HCT116 (cell line): ENCODE results near the gene KRT14. TPM values are rescaled to one million over a fixed set of nuclear protein-coding genes. Genes with fewer than 3 reads are reported as not detected.
A peak's percentile ranks its signal among the peaks of the same experiment; 100 is the strongest.

Source experiments
- ATAC-seq: fragments of 200-7000 bp; cut with Tn5 transposase; 2 replicates; pipeline ENCODE4 v1.9.1; 2020; ENCODE audit warnings: mild to moderate bottlenecking, moderate library complexity
- BruUV-seq: library from RNA; stranded (reverse); fragments of 400-500 nt; replicated peaks from 2 replicates; lab custom pipeline; 2021; lab: Mats Ljungman, UMichigan
- CTCF ChIA-PET: fragments of 300-600 bp; sonication (Branson Sonifier 250); formaldehyde crosslinking; loops from one replicate; lab custom pipeline; 2021; ENCODE audit warnings: antibody characterized with exemption; lab: Charles Lee
- POLR2A ChIA-PET: fragments of 300-600, 350-600 bp; sonication (Branson Sonifier 250); formaldehyde crosslinking; loops from one replicate; lab custom pipeline; 2021; ENCODE audit warnings: antibody characterized with exemption; lab: Charles Lee
- RAD21 ChIA-PET, 2 experiments: fragments of 300-600 bp; sonication (Branson Sonifier 250); formaldehyde crosslinking; loops; one replicate each; lab custom pipeline; 2023; ENCODE audit warnings: low total read pairs in 2 of 2; ENCODE audit not compliant: uncharacterized antibody in 2 of 2, unreplicated experiment in 2 of 2, low non-redundant PET in 1 of 2; lab: Charles Lee
- DNase-seq: peaks from one replicate; pipeline ENCODE4 v3.0.0-alpha.2; 2010; ENCODE audit warnings: low read depth, low spot score
- H2AFZ ChIP-seq: fragments of 200-600 bp; shearing (Covaris generic), sonication (generic); 2 replicates; pipeline ENCODE4 v1.6.1; 2017; ENCODE audit warnings: low read depth, mixed run types, mixed read lengths, antibody characterized with exemption, low read length; ENCODE audit not compliant: poor library complexity, severe bottlenecking
- H3K27ac ChIP-seq: 2 replicates; pipeline ENCODE4 v1.5.1; 2012; ENCODE audit warnings: low read depth, low read length
- H3K27me3 ChIP-seq: fragments of 200-600 bp; sonication (generic); 2 replicates; pipeline ENCODE4 v1.6.1; 2016; ENCODE audit warnings: mixed run types, low read length, mixed read lengths; ENCODE audit not compliant: insufficient read depth
- H3K36me3 ChIP-seq, 2 experiments: fragments of 200-500 bp in 1 of 2; fragments of 200-600 bp in 1 of 2; sonication (Bioruptor generic) in 1 of 2; sonication (generic) in 1 of 2; 2 replicates each; pipeline versions ENCODE4 v1.5.1 to v1.6.1; 2014 to 2016; ENCODE audit warnings: low read length in 2 of 2, inconsistent platforms in 1 of 2, mixed read lengths in 1 of 2, mixed run types in 1 of 2; ENCODE audit not compliant: insufficient read depth in 2 of 2, control insufficient read depth in 1 of 2
- H3K4me1 ChIP-seq, 2 experiments: fragments of 200-600 bp in 1 of 2; sonication (generic) in 1 of 2; 2 replicates each; pipeline versions ENCODE4 v1.5.1 to v1.6.1; 2012 to 2017; ENCODE audit warnings: low read length in 2 of 2, inconsistent platforms in 1 of 2, mild to moderate bottlenecking in 1 of 2, mixed read lengths in 1 of 2, mixed run types in 1 of 2, moderate library complexity in 1 of 2; ENCODE audit not compliant: insufficient read depth in 2 of 2, control insufficient read depth in 1 of 2
- H3K4me2 ChIP-seq: fragments of 200-600 bp; sonication (generic); 2 replicates; pipeline ENCODE4 v1.6.1; 2017; ENCODE audit warnings: mixed run types, low read length, mixed read lengths
- H3K4me3 ChIP-seq, 2 experiments: fragments of 200-600 bp in 1 of 2; sonication (generic) in 1 of 2; replicated peaks in 1 of 2; 2 replicates each; pipeline ENCODE4 v1.5.1; 2011 to 2016; ENCODE audit warnings: low read length in 2 of 2, control low read depth in 1 of 2, low read depth in 1 of 2, mild to moderate bottlenecking in 1 of 2, mixed read lengths in 1 of 2, mixed run types in 1 of 2
- H3K79me2 ChIP-seq: fragments of 200-600 bp; sonication (generic); 2 replicates; pipeline ENCODE4 v1.6.1; 2017; ENCODE audit warnings: mild to moderate bottlenecking, mixed run types, low read length, moderate library complexity, mixed read lengths; ENCODE audit not compliant: insufficient read depth
- H3K9ac ChIP-seq: fragments of 200-600 bp; sonication (generic); 2 replicates; pipeline ENCODE4 v1.6.1; 2016; ENCODE audit warnings: low read length, mixed read lengths
- H3K9me2 ChIP-seq: fragments of 200-600 bp; sonication (generic), shearing (Covaris generic); 2 replicates; pipeline ENCODE4 v1.6.1; 2017; ENCODE audit warnings: mixed run types, mild to moderate bottlenecking, moderate library complexity; ENCODE audit not compliant: insufficient read depth
- H3K9me3 ChIP-seq, 2 experiments: fragments of 200-500 bp in 1 of 2; fragments of 200-600 bp in 1 of 2; sonication (Bioruptor generic) in 1 of 2; sonication (generic) in 1 of 2; 2 replicates each; pipeline ENCODE4 v1.6.1; 2014 to 2017; ENCODE audit warnings: low read length in 2 of 2, mixed read lengths in 2 of 2, inconsistent platforms in 1 of 2, low read depth in 1 of 2, mild to moderate bottlenecking in 1 of 2, mixed run types in 1 of 2, moderate library complexity in 1 of 2; ENCODE audit not compliant: control insufficient read depth in 1 of 2, insufficient read depth in 1 of 2
- H4K20me1 ChIP-seq: fragments of 200-600 bp; sonication (generic), shearing (Covaris generic); 2 replicates; pipeline ENCODE4 v1.6.1; 2017; ENCODE audit warnings: mixed run types, mild to moderate bottlenecking, moderate library complexity; ENCODE audit not compliant: insufficient read depth
- ATF3 ChIP-seq: IDR thresholded peaks from 2 replicates; pipeline ENCODE4 v1.6.1; 2012
- CBX3 ChIP-seq: IDR thresholded peaks from 2 replicates; pipeline ENCODE4 v1.6.1; 2012; ENCODE audit warnings: low read depth
- EGR1 ChIP-seq: IDR thresholded peaks from 2 replicates; pipeline ENCODE4 v1.6.1; 2012; ENCODE audit warnings: low read depth
- EZH2 ChIP-seq: fragments of 200-600 bp; sonication (generic); IDR thresholded peaks from 2 replicates; pipeline ENCODE4 v1.6.1; 2017; ENCODE audit warnings: antibody characterized with exemption, mixed run types
- EZH2phosphoT487 ChIP-seq: fragments of 200-600 bp; IDR thresholded peaks from 2 replicates; pipeline ENCODE4 v1.6.1; 2018; ENCODE audit warnings: antibody characterized with exemption, borderline replicate concordance
- JUND ChIP-seq: IDR thresholded peaks from 2 replicates; pipeline ENCODE4 v1.6.1; 2012
- POLR2A ChIP-seq: IDR thresholded peaks from 2 replicates; pipeline ENCODE4 v1.7.0; 2011; ENCODE audit warnings: borderline replicate concordance; ENCODE audit not compliant: insufficient read depth, insufficient read length; ENCODE audit errors: extremely low read depth
- POLR2AphosphoS5 ChIP-seq: IDR thresholded peaks from 2 replicates; pipeline ENCODE4 v1.6.1; 2011; ENCODE audit warnings: mild to moderate bottlenecking, low read depth, low read length, moderate library complexity
- RAD21 ChIP-seq: IDR thresholded peaks from 2 replicates; pipeline ENCODE4 v1.6.1; 2012; ENCODE audit warnings: low read depth, mild to moderate bottlenecking
- SIN3A ChIP-seq: IDR thresholded peaks from 2 replicates; pipeline ENCODE4 v1.6.1; 2012; ENCODE audit warnings: low read depth
- SRF ChIP-seq: IDR thresholded peaks from 2 replicates; pipeline ENCODE4 v1.6.1; 2012; ENCODE audit warnings: low read depth
- YY1 ChIP-seq: IDR thresholded peaks from 2 replicates; pipeline ENCODE4 v1.6.1; 2011; ENCODE audit warnings: low read length, low read depth, moderate library complexity, mild to moderate bottlenecking; ENCODE audit not compliant: insufficient replicate concordance; ENCODE audit errors: extremely low read depth
- ZFX ChIP-seq: fragments of 450-650 bp; IDR thresholded peaks from 2 replicates; pipeline ENCODE4 v1.6.1; 2017
- intact Hi-C: fragments of 100-400 bp; cut with micrococcal nuclease; formaldehyde crosslinking; loops from 2 replicates; pipeline ENCODE4 v1.10.0; 2022
- total RNA-seq: library from RNA; stranded (reverse); gene quantifications from one replicate; pipeline ENCODE4 v1.2.1, GENCODE V29; 2021; ENCODE audit not compliant: unreplicated experiment
- TF ChIP-seq, protein P1 (sequence below): IDR thresholded peaks from 2 replicates; pipeline ENCODE4 v1.6.1; 2012; ENCODE audit warnings: low read depth
- TF ChIP-seq, protein P2 (sequence below), 3 experiments: fragments of 200-600 bp in 1 of 3; sonication (generic) in 1 of 3; IDR thresholded peaks in 2 of 3; conservative IDR thresholded peaks in 1 of 3; 2 replicates each; pipeline ENCODE4 v1.5.1; 2012 to 2017; ENCODE audit warnings: low read depth in 2 of 3, low read length in 2 of 3, antibody characterized with exemption in 1 of 3, borderline replicate concordance in 1 of 3, control low read depth in 1 of 3, mild to moderate bottlenecking in 1 of 3, mixed read lengths in 1 of 3, mixed run types in 1 of 3, moderate library complexity in 1 of 3; ENCODE audit not compliant: insufficient read depth in 1 of 3

KRT14 gene
- total RNA-seq, 1 experiment from 2014 or later: not detected

DNA sequence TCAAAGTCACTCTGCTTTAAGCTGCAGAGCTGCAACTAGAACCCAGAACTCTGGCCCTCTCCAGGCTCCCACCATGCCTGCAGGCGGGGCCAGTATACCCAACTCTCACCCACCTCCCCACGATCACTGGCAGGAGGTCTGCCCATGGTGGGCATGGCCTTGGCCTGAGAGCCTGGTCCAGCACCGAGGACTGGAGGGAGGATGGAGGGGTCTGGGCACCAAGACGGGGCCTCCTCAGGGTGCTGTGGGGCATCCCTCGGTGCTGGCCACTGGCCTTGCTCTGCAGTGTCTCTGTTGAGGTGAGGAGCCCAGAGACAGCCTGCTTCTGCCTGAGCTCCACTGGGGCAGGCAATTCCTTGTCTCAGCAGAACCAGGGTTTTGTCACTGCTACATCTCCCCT, 27.4 kb upstream of the KRT14 start:
- Histone ChIP-seq H3K9ac (no peak overlapping the region), H3K27me3 (no peaks in the 10 kb centered on the region), H3K79me2 (no peaks in the 10 kb centered on the region), H2AFZ (no peak overlapping the region), H3K4me2 (no peak overlapping the region), H3K4me3 (no peak overlapping the region), H3K27ac (no peak overlapping the region), H3K36me3 (no peaks in the 10 kb centered on the region), H3K9me2 (no peaks in the 10 kb centered on the region), H3K4me1 (peaks cover 2 to 25% of the 10 kb centered on the region in 2 experiments), H3K9me3 (no peaks in the 10 kb centered on the region), H4K20me1 (no peaks in the 10 kb centered on the region)
- TF ChIP-seq SRF: no peak
- TF ChIP-seq RAD21: no peak
- RAD21 ChIA-PET: no interaction called here
- intact Hi-C loops: no loop called here
- CTCF ChIA-PET: no interaction called here
- no peak for ATAC-seq
- no TSS peak for BruUV-seq
- POLR2A ChIA-PET: no interaction called here
- no peak for DNase-seq

GRCh38 chr17:41613277-41614082, 26.8 kb upstream of the KRT14 start:
- DNase-seq: no peak
- H3K9me3 ChIP-seq: no peaks in the 10 kb centered on the region
- H3K4me1 ChIP-seq: peaks cover 2 to 21% of the 10 kb centered on the region in 2 experiments; a peak in 3 of 4 replicates
- intact Hi-C loops: no loop called here
- H3K4me2 ChIP-seq: peak overlapping the region; percentile 67
- no peaks in the 10 kb centered on the region for H4K20me1 ChIP-seq
- no peaks in the 10 kb centered on the region for H3K36me3 ChIP-seq
- no peaks in the 10 kb centered on the region for H3K79me2 ChIP-seq
- RAD21 ChIA-PET: no interaction called here
- H3K9ac ChIP-seq: peak overlapping the region; percentile 24; the same call in 1 of the 2 replicates
- TF ChIP-seq POLR2AphosphoS5 (no peak), POLR2A (no peak), CBX3 (no peak), ZFX (no peak), SIN3A (no peak), EGR1 (no peak), JUND (no peak), ATF3 (no peak), EZH2 (no peak), SRF (no peak), EZH2phosphoT487 (no peak), YY1 (no peak)
- TF ChIP-seq, protein P1, sequence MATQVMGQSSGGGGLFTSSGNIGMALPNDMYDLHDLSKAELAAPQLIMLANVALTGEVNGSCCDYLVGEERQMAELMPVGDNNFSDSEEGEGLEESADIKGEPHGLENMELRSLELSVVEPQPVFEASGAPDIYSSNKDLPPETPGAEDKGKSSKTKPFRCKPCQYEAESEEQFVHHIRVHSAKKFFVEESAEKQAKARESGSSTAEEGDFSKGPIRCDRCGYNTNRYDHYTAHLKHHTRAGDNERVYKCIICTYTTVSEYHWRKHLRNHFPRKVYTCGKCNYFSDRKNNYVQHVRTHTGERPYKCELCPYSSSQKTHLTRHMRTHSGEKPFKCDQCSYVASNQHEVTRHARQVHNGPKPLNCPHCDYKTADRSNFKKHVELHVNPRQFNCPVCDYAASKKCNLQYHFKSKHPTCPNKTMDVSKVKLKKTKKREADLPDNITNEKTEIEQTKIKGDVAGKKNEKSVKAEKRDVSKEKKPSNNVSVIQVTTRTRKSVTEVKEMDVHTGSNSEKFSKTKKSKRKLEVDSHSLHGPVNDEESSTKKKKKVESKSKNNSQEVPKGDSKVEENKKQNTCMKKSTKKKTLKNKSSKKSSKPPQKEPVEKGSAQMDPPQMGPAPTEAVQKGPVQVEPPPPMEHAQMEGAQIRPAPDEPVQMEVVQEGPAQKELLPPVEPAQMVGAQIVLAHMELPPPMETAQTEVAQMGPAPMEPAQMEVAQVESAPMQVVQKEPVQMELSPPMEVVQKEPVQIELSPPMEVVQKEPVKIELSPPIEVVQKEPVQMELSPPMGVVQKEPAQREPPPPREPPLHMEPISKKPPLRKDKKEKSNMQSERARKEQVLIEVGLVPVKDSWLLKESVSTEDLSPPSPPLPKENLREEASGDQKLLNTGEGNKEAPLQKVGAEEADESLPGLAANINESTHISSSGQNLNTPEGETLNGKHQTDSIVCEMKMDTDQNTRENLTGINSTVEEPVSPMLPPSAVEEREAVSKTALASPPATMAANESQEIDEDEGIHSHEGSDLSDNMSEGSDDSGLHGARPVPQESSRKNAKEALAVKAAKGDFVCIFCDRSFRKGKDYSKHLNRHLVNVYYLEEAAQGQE: no peak
- TF ChIP-seq, protein P2, sequence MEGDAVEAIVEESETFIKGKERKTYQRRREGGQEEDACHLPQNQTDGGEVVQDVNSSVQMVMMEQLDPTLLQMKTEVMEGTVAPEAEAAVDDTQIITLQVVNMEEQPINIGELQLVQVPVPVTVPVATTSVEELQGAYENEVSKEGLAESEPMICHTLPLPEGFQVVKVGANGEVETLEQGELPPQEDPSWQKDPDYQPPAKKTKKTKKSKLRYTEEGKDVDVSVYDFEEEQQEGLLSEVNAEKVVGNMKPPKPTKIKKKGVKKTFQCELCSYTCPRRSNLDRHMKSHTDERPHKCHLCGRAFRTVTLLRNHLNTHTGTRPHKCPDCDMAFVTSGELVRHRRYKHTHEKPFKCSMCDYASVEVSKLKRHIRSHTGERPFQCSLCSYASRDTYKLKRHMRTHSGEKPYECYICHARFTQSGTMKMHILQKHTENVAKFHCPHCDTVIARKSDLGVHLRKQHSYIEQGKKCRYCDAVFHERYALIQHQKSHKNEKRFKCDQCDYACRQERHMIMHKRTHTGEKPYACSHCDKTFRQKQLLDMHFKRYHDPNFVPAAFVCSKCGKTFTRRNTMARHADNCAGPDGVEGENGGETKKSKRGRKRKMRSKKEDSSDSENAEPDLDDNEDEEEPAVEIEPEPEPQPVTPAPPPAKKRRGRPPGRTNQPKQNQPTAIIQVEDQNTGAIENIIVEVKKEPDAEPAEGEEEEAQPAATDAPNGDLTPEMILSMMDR (IDR thresholded peaks at IDR 0.05 in 2 of 3, conservative IDR thresholded peaks at IDR 0.05 in 1 of 3; ENCODE audit: borderline replicate concordance in 1 of 3, insufficient read depth in 1 of 3, low read depth in 2 of 3, low read length in 2 of 3): no peak
- H3K27me3 ChIP-seq: no peaks in the 10 kb centered on the region
- 0 out of 2 replicates have a peak overlapping the region, but pooled peaks have one; percentile 16 for H3K27ac ChIP-seq
- peak; percentile 21; the same call in 1 of the 2 replicates for ATAC-seq
- H3K9me2 ChIP-seq: no peaks in the 10 kb centered on the region
- no peak overlapping the region for H3K4me3 ChIP-seq
- POLR2A ChIA-PET: no interaction called here
- BruUV-seq: no TSS peak
- CTCF ChIA-PET: no interaction called here
- H2AFZ ChIP-seq: no peak overlapping the region
